ENCODE data around the gene LARGE1.

- TF ChIP-seq REST (IDR thresholded peaks at IDR 0.05; ENCODE audit: insufficient read depth in 1 of 2, low read depth in 2 of 2, low read length in 2 of 2) (no peak), TAF1 (IDR thresholded peaks at IDR 0.05; ENCODE audit: borderline replicate concordance, insufficient read depth, low read length) (no peak)
These were observed 567.5 kb downstream of the LARGE1 start for GRCh38 chr22:33352768-33353167.
